WTC11 (cell line): ENCODE measurements around the gene PHPT1. TPM values are rescaled to one million over a fixed set of nuclear protein-coding genes. Genes with fewer than 3 reads are reported as not detected.

ENCODE experiments used
- AR ChIP-seq: fragments of 250-450 bp; sonication (Bioruptor Pico); IDR thresholded peaks from 2 replicates; pipeline ENCODE4 v1.9.0; 2021; ENCODE audit warnings: mild to moderate bottlenecking
- ARID4B ChIP-seq: sonication (generic); formaldehyde crosslinking; IDR thresholded peaks from 2 replicates; pipeline ENCODE4 v1.8.0; 2023; ENCODE audit warnings: missing genetic modification reagents, mild to moderate bottlenecking, borderline replicate concordance
- CBFB ChIP-seq: sonication (generic); formaldehyde crosslinking; IDR thresholded peaks from 2 replicates; pipeline ENCODE4 v1.8.1; 2022; ENCODE audit warnings: mild to moderate bottlenecking, low read depth, missing genetic modification reagents
- CREM ChIP-seq: sonication (generic); formaldehyde crosslinking; IDR thresholded peaks from 2 replicates; pipeline ENCODE4 v1.8.1; 2022; ENCODE audit warnings: mild to moderate bottlenecking, missing genetic modification reagents, moderate library complexity
- E2F5 ChIP-seq: sonication (generic); formaldehyde crosslinking; IDR thresholded peaks from 2 replicates; pipeline ENCODE4 v1.8.1; 2022; ENCODE audit warnings: mild to moderate bottlenecking, moderate library complexity, missing genetic modification reagents
- HMGXB4 ChIP-seq: sonication (generic); formaldehyde crosslinking; IDR thresholded peaks from 2 replicates; pipeline ENCODE4 v1.8.1; 2023; ENCODE audit warnings: mild to moderate bottlenecking, moderate library complexity, missing genetic modification reagents
- IRF2 ChIP-seq: sonication (generic); formaldehyde crosslinking; IDR thresholded peaks from 2 replicates; pipeline ENCODE4 v1.8.0; 2022; ENCODE audit warnings: low read depth, missing genetic modification reagents, borderline replicate concordance
- NFATC4 ChIP-seq: fragments of 250-450 bp; sonication (Bioruptor Pico); IDR thresholded peaks from 2 replicates; pipeline ENCODE4 v1.9.0; 2021; ENCODE audit warnings: mild to moderate bottlenecking
- NR2C2 ChIP-seq: sonication (generic); formaldehyde crosslinking; IDR thresholded peaks from 2 replicates; pipeline ENCODE4 v1.8.0; 2022; ENCODE audit warnings: mild to moderate bottlenecking, missing genetic modification reagents
- OVOL2 ChIP-seq: fragments of 250-450 bp; sonication (Bioruptor Pico); IDR thresholded peaks from 2 replicates; pipeline ENCODE4 v1.9.0; 2021; ENCODE audit warnings: mild to moderate bottlenecking, borderline replicate concordance
- SP1 ChIP-seq: sonication (generic); formaldehyde crosslinking; conservative IDR thresholded peaks from 2 replicates; pipeline ENCODE4 v1.8.1; 2022; ENCODE audit warnings: missing genetic modification reagents
- ZBTB21 ChIP-seq: sonication (generic); formaldehyde crosslinking; IDR thresholded peaks from 2 replicates; pipeline ENCODE4 v1.8.1; 2023; ENCODE audit warnings: mild to moderate bottlenecking, missing genetic modification reagents, borderline replicate concordance
- ZNF121 ChIP-seq: sonication (generic); formaldehyde crosslinking; IDR thresholded peaks from 2 replicates; pipeline ENCODE4 v1.8.0; 2023; ENCODE audit warnings: missing genetic modification reagents
- ZNF281 ChIP-seq: sonication (generic); formaldehyde crosslinking; IDR thresholded peaks from 2 replicates; pipeline ENCODE4 v1.8.0; 2023; ENCODE audit warnings: mild to moderate bottlenecking, missing genetic modification reagents
- ZNF423 ChIP-seq: fragments of 250-450 bp; sonication (Bioruptor Pico); IDR thresholded peaks from 2 replicates; pipeline ENCODE4 v2.1.2; 2022; ENCODE audit warnings: mild to moderate bottlenecking, moderate library complexity
- total RNA-seq: library from RNA; stranded (reverse); gene quantifications from 3 replicates; pipeline ENCODE4 v1.2.3, GENCODE V29; 2021
- TF ChIP-seq, protein P1 (sequence below): fragments of 250-450 bp; sonication (Bioruptor Pico); IDR thresholded peaks from 2 replicates; pipeline ENCODE4 v1.9.0; 2021; ENCODE audit warnings: mild to moderate bottlenecking
- TF ChIP-seq, protein P2 (sequence below): sonication (generic); formaldehyde crosslinking; IDR thresholded peaks from 2 replicates; pipeline ENCODE4 v1.8.1; 2023; ENCODE audit warnings: mild to moderate bottlenecking, missing genetic modification reagents
- TF ChIP-seq, protein P3 (sequence below): sonication (generic); formaldehyde crosslinking; IDR thresholded peaks from 2 replicates; pipeline ENCODE4 v1.8.0; 2022; ENCODE audit warnings: mild to moderate bottlenecking, missing genetic modification reagents
- TF ChIP-seq, protein P4 (sequence below): sonication (generic); formaldehyde crosslinking; IDR thresholded peaks from 2 replicates; pipeline ENCODE4 v1.8.0; 2022; ENCODE audit warnings: mild to moderate bottlenecking, missing genetic modification reagents

PHPT1 gene
- total RNA-seq, 1 experiment from 2014 or later: 138 TPM

DNA sequence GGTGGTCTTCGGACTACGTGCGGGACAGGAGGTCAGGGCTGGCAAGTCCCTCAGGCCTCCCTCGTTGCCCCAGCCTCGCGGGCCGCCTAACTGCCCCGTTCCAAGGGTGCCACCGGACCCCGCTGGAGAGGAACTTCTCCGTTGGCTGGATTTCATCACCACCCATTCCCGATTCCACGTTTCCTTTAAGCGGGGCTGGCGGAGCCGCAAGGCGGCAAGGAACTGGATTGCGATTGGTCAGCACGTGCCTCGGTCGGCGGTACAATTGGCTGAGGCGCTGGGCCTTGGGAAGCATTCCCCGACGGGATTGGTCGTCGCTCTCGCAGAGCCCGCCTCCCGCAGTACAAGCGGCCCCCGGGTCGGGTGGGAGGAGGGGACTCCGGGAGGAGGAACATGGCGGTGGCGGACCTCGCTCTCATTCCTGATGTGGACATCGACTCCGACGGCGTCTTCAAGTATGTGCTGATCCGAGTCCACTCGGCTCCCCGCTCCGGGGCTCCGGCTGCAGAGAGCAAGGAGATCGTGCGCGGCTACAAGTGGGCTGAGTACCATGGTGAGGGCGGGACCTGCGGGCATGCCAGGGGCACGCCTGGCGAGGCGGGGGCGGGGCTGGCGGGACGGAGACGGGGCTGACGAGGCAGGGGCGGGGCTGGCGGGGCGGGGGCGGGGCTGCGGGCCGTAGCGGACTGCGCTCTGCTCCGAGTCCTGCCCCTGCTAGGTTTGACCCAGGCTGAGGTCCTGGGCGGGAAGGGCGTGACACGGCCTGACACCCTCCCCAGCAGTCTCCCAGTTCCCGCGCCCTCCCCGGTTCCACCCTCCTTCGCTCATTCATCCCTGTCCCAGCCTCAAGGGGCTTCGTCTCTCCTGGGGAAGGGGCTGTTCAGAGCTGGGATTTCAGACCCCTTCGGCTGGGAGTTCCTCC lies at the start of gene PHPT1 (continued):
- TF ChIP-seq ARID4B (CRISPR knock-in tag): peak; percentile 82; the same call in 1 of the 2 replicates
- TF ChIP-seq ZNF281: no peak
- no peak for TF ChIP-seq NR2C2 (CRISPR knock-in tag)
- no peak for TF ChIP-seq NFATC4
- no peak; the same call in 1 of the 2 replicates for TF ChIP-seq OVOL2
- TF ChIP-seq, protein P1, sequence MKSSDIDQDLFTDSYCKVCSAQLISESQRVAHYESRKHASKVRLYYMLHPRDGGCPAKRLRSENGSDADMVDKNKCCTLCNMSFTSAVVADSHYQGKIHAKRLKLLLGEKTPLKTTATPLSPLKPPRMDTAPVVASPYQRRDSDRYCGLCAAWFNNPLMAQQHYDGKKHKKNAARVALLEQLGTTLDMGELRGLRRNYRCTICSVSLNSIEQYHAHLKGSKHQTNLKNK: peak; percentile 66; the same call in 1 of the 2 replicates
- TF ChIP-seq AR: no peak
- no peak for TF ChIP-seq ZNF423 (CRISPR knock-in tag)
- TF ChIP-seq, protein P2, sequence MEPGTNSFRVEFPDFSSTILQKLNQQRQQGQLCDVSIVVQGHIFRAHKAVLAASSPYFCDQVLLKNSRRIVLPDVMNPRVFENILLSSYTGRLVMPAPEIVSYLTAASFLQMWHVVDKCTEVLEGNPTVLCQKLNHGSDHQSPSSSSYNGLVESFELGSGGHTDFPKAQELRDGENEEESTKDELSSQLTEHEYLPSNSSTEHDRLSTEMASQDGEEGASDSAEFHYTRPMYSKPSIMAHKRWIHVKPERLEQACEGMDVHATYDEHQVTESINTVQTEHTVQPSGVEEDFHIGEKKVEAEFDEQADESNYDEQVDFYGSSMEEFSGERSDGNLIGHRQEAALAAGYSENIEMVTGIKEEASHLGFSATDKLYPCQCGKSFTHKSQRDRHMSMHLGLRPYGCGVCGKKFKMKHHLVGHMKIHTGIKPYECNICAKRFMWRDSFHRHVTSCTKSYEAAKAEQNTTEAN (CRISPR knock-in tag): 0 out of 2 replicates have a peak, but pooled peaks have one; percentile 54
- TF ChIP-seq ZNF121: 0 out of 2 replicates have a peak, but pooled peaks have one; percentile 5
- peak; percentile 15; the same call in 1 of the 2 replicates for TF ChIP-seq ZBTB21 (CRISPR knock-in tag)
- TF ChIP-seq IRF2 (CRISPR knock-in tag): no peak
- peak; percentile 30; the same call in 1 of the 2 replicates for TF ChIP-seq HMGXB4
- TF ChIP-seq, protein P3, sequence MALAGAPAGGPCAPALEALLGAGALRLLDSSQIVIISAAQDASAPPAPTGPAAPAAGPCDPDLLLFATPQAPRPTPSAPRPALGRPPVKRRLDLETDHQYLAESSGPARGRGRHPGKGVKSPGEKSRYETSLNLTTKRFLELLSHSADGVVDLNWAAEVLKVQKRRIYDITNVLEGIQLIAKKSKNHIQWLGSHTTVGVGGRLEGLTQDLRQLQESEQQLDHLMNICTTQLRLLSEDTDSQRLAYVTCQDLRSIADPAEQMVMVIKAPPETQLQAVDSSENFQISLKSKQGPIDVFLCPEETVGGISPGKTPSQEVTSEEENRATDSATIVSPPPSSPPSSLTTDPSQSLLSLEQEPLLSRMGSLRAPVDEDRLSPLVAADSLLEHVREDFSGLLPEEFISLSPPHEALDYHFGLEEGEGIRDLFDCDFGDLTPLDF (CRISPR knock-in tag): no peak
- peak; percentile 68; the same call in 1 of the 2 replicates for TF ChIP-seq CREM (CRISPR knock-in tag)
- TF ChIP-seq E2F5: peak; percentile 85; the same call in 1 of the 2 replicates
- TF ChIP-seq SP1 (CRISPR knock-in tag): peak; percentile 78
- no peak for TF ChIP-seq CBFB (CRISPR knock-in tag)
- TF ChIP-seq, protein P4, sequence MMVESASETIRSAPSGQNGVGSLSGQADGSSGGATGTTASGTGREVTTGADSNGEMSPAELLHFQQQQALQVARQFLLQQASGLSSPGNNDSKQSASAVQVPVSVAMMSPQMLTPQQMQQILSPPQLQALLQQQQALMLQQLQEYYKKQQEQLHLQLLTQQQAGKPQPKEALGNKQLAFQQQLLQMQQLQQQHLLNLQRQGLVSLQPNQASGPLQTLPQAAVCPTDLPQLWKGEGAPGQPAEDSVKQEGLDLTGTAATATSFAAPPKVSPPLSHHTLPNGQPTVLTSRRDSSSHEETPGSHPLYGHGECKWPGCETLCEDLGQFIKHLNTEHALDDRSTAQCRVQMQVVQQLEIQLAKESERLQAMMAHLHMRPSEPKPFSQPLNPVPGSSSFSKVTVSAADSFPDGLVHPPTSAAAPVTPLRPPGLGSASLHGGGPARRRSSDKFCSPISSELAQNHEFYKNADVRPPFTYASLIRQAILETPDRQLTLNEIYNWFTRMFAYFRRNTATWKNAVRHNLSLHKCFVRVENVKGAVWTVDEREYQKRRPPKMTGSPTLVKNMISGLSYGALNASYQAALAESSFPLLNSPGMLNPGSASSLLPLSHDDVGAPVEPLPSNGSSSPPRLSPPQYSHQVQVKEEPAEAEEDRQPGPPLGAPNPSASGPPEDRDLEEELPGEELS (CRISPR knock-in tag): no peak
